H9 (cell line): Measurements from ENCODE around the gene GGT7. TPM values are rescaled to one million over a fixed set of nuclear protein-coding genes. Genes with fewer than 3 reads are reported as not detected.
"Not testable (repeated sequence)": the region's sequence is repeated elsewhere in the genome, so short reads cannot be mapped to it uniquely, and the experiment has no call there.

Experiments used
- DNase-seq: peaks from one replicate; pipeline ENCODE4 v3.0.0-alpha.2; 2017
- H2AFZ ChIP-seq: one replicate; pipeline ENCODE4 v1.6.1; 2013; ENCODE audit warnings: mild to moderate bottlenecking, low read length, control low read depth, moderate library complexity
- H2AK5ac ChIP-seq: 2 replicates; pipeline ENCODE4 v1.6.1; 2013; ENCODE audit warnings: low read length, control low read depth, mixed read lengths; ENCODE audit not compliant: insufficient read length
- H2BK120ac ChIP-seq: one replicate; pipeline ENCODE4 v1.6.1; 2013; ENCODE audit warnings: low read depth, mild to moderate bottlenecking, low read length, control low read depth, inconsistent platforms; ENCODE audit not compliant: poor library complexity, severe bottlenecking
- H2BK12ac ChIP-seq: 2 replicates; pipeline ENCODE4 v1.6.1; 2013; ENCODE audit warnings: low read length, control low read depth, mixed read lengths, low read depth; ENCODE audit not compliant: insufficient read length
- H2BK15ac ChIP-seq: 2 replicates; pipeline ENCODE4 v1.6.1; 2013; ENCODE audit warnings: low read depth, low read length, control low read depth
- H2BK20ac ChIP-seq: one replicate; pipeline ENCODE4 v1.6.1; 2013; ENCODE audit warnings: low read depth, mild to moderate bottlenecking, low read length, control low read depth, inconsistent platforms; ENCODE audit not compliant: poor library complexity, severe bottlenecking
- H2BK5ac ChIP-seq: 2 replicates; pipeline ENCODE4 v1.6.1; 2013; ENCODE audit warnings: low read length, control low read depth, mixed read lengths; ENCODE audit not compliant: insufficient read length
- H3K14ac ChIP-seq: 2 replicates; pipeline ENCODE4 v1.6.1; 2013; ENCODE audit warnings: low read length, control low read depth; ENCODE audit not compliant: insufficient read depth
- H3K18ac ChIP-seq: 2 replicates; pipeline ENCODE4 v1.6.1; 2013; ENCODE audit warnings: low read depth, mild to moderate bottlenecking, mixed read lengths, low read length, control low read depth; ENCODE audit not compliant: insufficient read length
- H3K23ac ChIP-seq: 2 replicates; pipeline ENCODE4 v1.6.1; 2013; ENCODE audit warnings: low read length, control low read depth, mixed read lengths, low read depth; ENCODE audit not compliant: insufficient read length
- H3K23me2 ChIP-seq: 2 replicates; pipeline ENCODE4 v1.6.1; 2013; ENCODE audit warnings: low read depth, mild to moderate bottlenecking, mixed read lengths, low read length, control low read depth; ENCODE audit not compliant: insufficient read length, poor library complexity, severe bottlenecking
- H3K27ac ChIP-seq: 2 replicates; pipeline ENCODE4 v1.5.1; 2013; ENCODE audit warnings: low read length, control low read depth, mixed read lengths, low read depth; ENCODE audit not compliant: insufficient read length
- H3K27me3 ChIP-seq: 2 replicates; pipeline ENCODE4 v1.6.1; 2013; ENCODE audit warnings: low read length, control low read depth, inconsistent platforms; ENCODE audit not compliant: insufficient read depth
- H3K4ac ChIP-seq: 2 replicates; pipeline ENCODE4 v1.6.1; 2013; ENCODE audit warnings: low read depth, mild to moderate bottlenecking, control low read depth, inconsistent platforms, low read length, moderate library complexity
- H3K4me1 ChIP-seq: 2 replicates; pipeline ENCODE4 v1.6.1; 2013; ENCODE audit warnings: low read length, control low read depth, inconsistent platforms; ENCODE audit not compliant: insufficient read depth
- H3K4me2 ChIP-seq: 2 replicates; pipeline ENCODE4 v1.6.1; 2013; ENCODE audit warnings: low read length, control low read depth, mixed read lengths; ENCODE audit not compliant: insufficient read length, insufficient read depth
- H3K56ac ChIP-seq: 2 replicates; pipeline ENCODE4 v1.6.1; 2013; ENCODE audit warnings: low read depth, mild to moderate bottlenecking, mixed read lengths, low read length, control low read depth; ENCODE audit not compliant: insufficient read length
- H3K79me1 ChIP-seq: 2 replicates; pipeline ENCODE4 v1.6.1; 2013; ENCODE audit warnings: low read depth, mild to moderate bottlenecking, moderate library complexity, low read length, control low read depth, inconsistent platforms; ENCODE audit not compliant: insufficient read depth, poor library complexity, severe bottlenecking
- H3K79me2 ChIP-seq: 2 replicates; pipeline ENCODE4 v1.6.1; 2013; ENCODE audit warnings: low read length, control low read depth, inconsistent platforms; ENCODE audit not compliant: insufficient read depth
- H3K9ac ChIP-seq: 2 replicates; pipeline ENCODE4 v1.6.1; 2013; ENCODE audit warnings: low read length, control low read depth, mixed read lengths; ENCODE audit not compliant: insufficient read length; ENCODE audit errors: extremely low read depth
- H3K9me3 ChIP-seq: one replicate; pipeline ENCODE4 v1.6.1; 2013; ENCODE audit warnings: low read depth, low read length, inconsistent platforms; ENCODE audit not compliant: control insufficient read depth
- H3T11ph ChIP-seq: one replicate; pipeline ENCODE4 v1.6.1; 2013; ENCODE audit warnings: mild to moderate bottlenecking, low read length, control low read depth, inconsistent platforms
- H4K20me1 ChIP-seq: one replicate; pipeline ENCODE4 v1.6.1; 2013; ENCODE audit not compliant: control insufficient read depth, insufficient read length, insufficient read depth
- H4K5ac ChIP-seq: 2 replicates; pipeline ENCODE4 v1.6.1; 2013; ENCODE audit warnings: low read depth, mild to moderate bottlenecking, mixed read lengths, low read length, control low read depth; ENCODE audit not compliant: insufficient read length
- H4K8ac ChIP-seq: replicated peaks from 2 replicates; pipeline ENCODE4 v1.6.1; 2013; ENCODE audit warnings: low read length, control low read depth, mixed read lengths, low read depth; ENCODE audit not compliant: insufficient read length
- H4K91ac ChIP-seq: 2 replicates; pipeline ENCODE4 v1.6.1; 2013; ENCODE audit warnings: low read depth, mild to moderate bottlenecking, moderate library complexity, mixed read lengths, low read length, control low read depth; ENCODE audit not compliant: insufficient read length
- H3K27ac Mint-ChIP-seq, 3 experiments: 2 replicates in 2 of 3; 3 replicates in 1 of 3; pipeline ENCODE4 v1.8.0; 2020 to 2021; ENCODE audit warnings: mixed read lengths in 3 of 3, mild to moderate bottlenecking in 1 of 3, moderate library complexity in 1 of 3
- H3K27me3 Mint-ChIP-seq: 2 replicates; pipeline ENCODE4 v1.8.0; 2021; ENCODE audit warnings: low read depth, mild to moderate bottlenecking, moderate library complexity, mixed read lengths
- H3K36me3 Mint-ChIP-seq, 3 experiments: 2 replicates in 2 of 3; 3 replicates in 1 of 3; pipeline ENCODE4 v1.8.0; 2020 to 2021; ENCODE audit warnings: low read depth in 3 of 3, mixed read lengths in 3 of 3; ENCODE audit not compliant: insufficient read depth in 1 of 3
- H3K4me1 Mint-ChIP-seq, 2 experiments: 2 replicates each; pipeline ENCODE4 v1.8.0; 2020; ENCODE audit warnings: mixed read lengths in 2 of 2
- H3K4me3 Mint-ChIP-seq, 2 experiments: 2 replicates in 1 of 2; 3 replicates in 1 of 2; pipeline ENCODE4 v1.8.0; 2020 to 2021; ENCODE audit warnings: mild to moderate bottlenecking in 2 of 2, mixed read lengths in 2 of 2, moderate library complexity in 1 of 2
- H3K9me3 Mint-ChIP-seq, 2 experiments: 2 replicates in 1 of 2; 3 replicates in 1 of 2; pipeline ENCODE4 v1.8.0; 2020; ENCODE audit warnings: mild to moderate bottlenecking in 2 of 2, mixed read lengths in 2 of 2, moderate library complexity in 1 of 2
- CTCF ChIP-seq: fragments of 200-600 bp; sonication (generic); conservative IDR thresholded peaks from 3 replicates; pipeline ENCODE4 v1.8.0; 2021; ENCODE audit warnings: antibody characterized with exemption, mild to moderate bottlenecking
- WGBS: extraction: QIAGEN DNeasy Blood & Tissue Kit; methylation state at CpG from one replicate; pipeline ENCODE4 v1.1.7; 2013; ENCODE audit warnings: missing lambda C conversion rate, low lambda C conversion rate, mixed read lengths; ENCODE audit not compliant: insufficient read length; ENCODE audit errors: extremely low coverage; 5-methylcytosine and 5-hydroxymethylcytosine counted together
- total RNA-seq: library from RNA; stranded (reverse); gene quantifications from 2 replicates; pipeline ENCODE4 v1.2.1, GENCODE V29; 2021

The GGT7 gene
- total RNA-seq, 1 experiment from 2014 or later = 38.6 TPM

DNA sequence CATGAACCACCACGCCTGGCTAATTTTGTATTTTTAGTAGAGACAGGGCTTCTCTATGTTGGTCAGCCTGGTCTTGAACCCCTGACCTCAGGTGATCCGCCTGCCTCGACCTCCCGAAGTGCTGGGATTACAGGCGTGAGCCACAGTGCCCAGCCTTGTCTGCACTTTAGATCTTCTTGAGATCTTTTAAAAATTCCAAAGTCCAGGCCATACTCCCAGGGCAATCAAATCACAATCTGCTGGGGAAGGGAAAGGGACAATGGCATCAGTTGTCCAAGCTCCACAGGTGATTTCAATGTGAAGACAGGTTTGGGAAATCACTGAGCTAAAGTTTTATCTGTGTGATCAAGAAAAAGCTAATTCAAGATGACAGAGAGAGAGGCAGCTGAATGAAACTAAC, 64.1 kb downstream of the GGT7 start:
- Histone ChIP-seq H2AK5ac (no peak overlapping the region), H2BK120ac (no peak overlapping the region), H3K23me2 (no peaks in the 10 kb centered on the region), H3K27me3 (no peaks in the 10 kb centered on the region), H3K9ac (no peak overlapping the region), H3K9me3 (no peaks in the 10 kb centered on the region), H4K20me1 (no peaks in the 10 kb centered on the region), H3T11ph (no peak overlapping the region), H4K5ac (no peak overlapping the region), H3K4me1 (no peaks in the 10 kb centered on the region), H3K79me1 (no peaks in the 10 kb centered on the region), H2BK12ac (no peak overlapping the region), H4K91ac (no peak overlapping the region), H3K27ac (no peak overlapping the region), H2BK15ac (no peak overlapping the region), H3K4me2 (no peak overlapping the region), H2AFZ (no peak overlapping the region), H3K4ac (no peak overlapping the region), H3K18ac (no peak overlapping the region), H3K14ac (no peak overlapping the region), H3K56ac (no peak overlapping the region), H3K23ac (no peak overlapping the region), H3K79me2 (no peaks in the 10 kb centered on the region), H2BK20ac (no peak overlapping the region), H2BK5ac (no peak overlapping the region), H4K8ac (no peak overlapping the region)
- DNase-seq = no peak
- TF ChIP-seq CTCF = no peak
- Mint-ChIP-seq H3K27me3 (no peaks in the 10 kb centered on the region), H3K4me3 (no peak overlapping the region), H3K9me3 (no peaks in the 10 kb centered on the region), H3K27ac (no peak overlapping the region), H3K4me1 (peaks cover 6 to 7% of the 10 kb centered on the region in 2 experiments), H3K36me3 (0 out of 7 replicates have a peak, but pooled peaks cover 0 to 4% (median 0%) of the 10 kb centered on the region in 3 experiments)
- no CpG with 5 or more reads among the region's 5 CpGs for WGBS

DNA sequence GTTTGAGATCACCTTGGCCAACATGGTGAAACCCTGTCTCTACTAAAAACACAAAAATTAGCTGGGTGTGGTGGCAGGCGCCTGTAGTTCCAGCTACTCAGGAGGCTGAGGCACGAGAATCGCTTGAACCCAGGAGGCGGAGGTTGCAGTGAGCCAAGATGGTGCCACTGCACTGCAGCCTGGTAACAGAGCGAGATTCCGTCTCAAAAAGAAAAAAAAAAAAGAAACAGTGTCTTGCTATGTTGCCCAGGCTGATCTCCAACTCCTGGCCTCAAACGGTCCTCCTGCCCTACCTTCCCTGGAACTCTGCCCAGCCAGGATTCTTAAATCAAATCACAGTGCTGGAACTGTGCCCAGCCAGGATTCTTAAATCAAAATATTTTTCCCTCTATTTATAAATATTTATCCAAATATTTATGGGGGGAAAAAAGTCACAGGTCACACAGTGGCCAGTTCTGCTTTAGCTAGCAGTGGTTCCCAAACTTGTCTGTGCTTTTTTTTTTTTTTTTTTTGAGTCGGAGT, 64.7 kb downstream of the GGT7 start:
- not testable (repeated sequence) for H3K9me3 Mint-ChIP-seq, H2BK120ac ChIP-seq

More for the DNA sequence above, 64.7 kb downstream of the GGT7 start:
- not testable (repeated sequence) for H3K4me3 Mint-ChIP-seq, H3K27me3 Mint-ChIP-seq, H3K4me1 ChIP-seq, H3K9me3 ChIP-seq, H3K79me1 ChIP-seq, H3K14ac ChIP-seq, H3K18ac ChIP-seq, H3T11ph ChIP-seq, H3K56ac ChIP-seq, H2BK20ac ChIP-seq, H3K23me2 ChIP-seq, H4K8ac ChIP-seq, H2BK15ac ChIP-seq, H3K4me1 Mint-ChIP-seq, H2BK5ac ChIP-seq, H3K23ac ChIP-seq, H2AFZ ChIP-seq, H3K9ac ChIP-seq, H3K27me3 ChIP-seq, H4K91ac ChIP-seq, H3K79me2 ChIP-seq, H4K20me1 ChIP-seq, H2BK12ac ChIP-seq, H3K4me2 ChIP-seq, H4K5ac ChIP-seq, H3K27ac ChIP-seq, DNase-seq, H3K4ac ChIP-seq, H2AK5ac ChIP-seq, H3K36me3 Mint-ChIP-seq
- WGBS = no CpG with 5 or more reads among the region's 8 CpGs
- H3K27ac Mint-ChIP-seq = peak overlapping the region in 1 of 3 experiments; percentile 45; a peak in 1 of 7 replicates
